Kidney tubule cell (primary cell): ENCODE results near the gene ETV5.
"Not testable (repeated sequence)": the region's sequence is repeated elsewhere in the genome, so short reads cannot be mapped to it uniquely, and the experiment has no call there.

Source experiments
- DNase-seq: peaks from one replicate; pipeline ENCODE4 v3.0.0-alpha.2; 2018; ENCODE audit warnings: low spot score

The ETV5 gene

GRCh38 chr3:186021673-186022362 is 87.1 kb downstream of the ETV5 start:
- DNase-seq = peak; percentile 85

- not testable (repeated sequence) for DNase-seq
Measured at GRCh38 chr3:186021250-186021649, 87.6 kb downstream of the ETV5 start.

- not testable (repeated sequence) for DNase-seq
Measured at GRCh38 chr3:186019288-186019687, 89.6 kb downstream of the ETV5 start.

GRCh38 chr3:186014866-186015265 is 94.0 kb downstream of the ETV5 start:
- no peak for DNase-seq

- no peak for DNase-seq
Measured at GRCh38 chr3:186013312-186013711, 95.6 kb downstream of the ETV5 start.

- no peak for DNase-seq
Measured at GRCh38 chr3:186012137-186012536, 96.8 kb downstream of the ETV5 start.

- no peak for DNase-seq
Measured at GRCh38 chr3:186004671-186005070, 104.2 kb downstream of the ETV5 start.

- DNase-seq = no peak
Measured at GRCh38 chr3:186004209-186004608, 104.7 kb downstream of the ETV5 start.

- DNase-seq = no peak
Measured at GRCh38 chr3:186003610-186004009, 105.3 kb downstream of the ETV5 start.

GRCh38 chr3:186002884-186003472 is 105.9 kb downstream of the ETV5 start:
- DNase-seq = no peak

GRCh38 chr3:186001842-186002241 is 107.0 kb downstream of the ETV5 start:
- no peak for DNase-seq

GRCh38 chr3:185999221-185999620 is 109.7 kb downstream of the ETV5 start:
- no peak for DNase-seq

GRCh38 chr3:185998136-185998535 is 110.8 kb downstream of the ETV5 start:
- no peak for DNase-seq

- DNase-seq = no peak
Measured at GRCh38 chr3:185997130-185997529, 111.8 kb downstream of the ETV5 start.
